Keratinocyte (primary cell): ENCODE measurements around the gene ALCAM.

ENCODE experiments used
- CTCF ChIP-seq, 3 experiments: IDR thresholded peaks in 1 of 3; conservative IDR thresholded peaks in 1 of 3; optimal IDR thresholded peaks in 1 of 3; 2 replicates in 2 of 3; 3 replicates in 1 of 3; pipeline versions ENCODE3 to v1.5.1; 2011; ENCODE audit warnings: low read length in 3 of 3, mild to moderate bottlenecking in 3 of 3, moderate library complexity in 2 of 3, control low read depth in 1 of 3, inconsistent platforms in 1 of 3; ENCODE audit not compliant: insufficient read depth in 2 of 3; ENCODE audit errors: extremely low read depth in 1 of 3
- EZH2 ChIP-seq: IDR thresholded peaks from one replicate; pipeline ENCODE4 v1.6.1; 2012; ENCODE audit warnings: inconsistent platforms, mild to moderate bottlenecking, low read length, moderate library complexity

GRCh38 chr3:105401691-105402149 is 35.0 kb downstream of the ALCAM start:
- TF ChIP-seq EZH2 (no peak), CTCF (optimal IDR thresholded peaks at IDR 0.05 in 1 of 3, IDR thresholded peaks at IDR 0.05 in 1 of 3, conservative IDR thresholded peaks at IDR 0.05 in 1 of 3; ENCODE audit: extremely low read depth in 1 of 3, insufficient read depth in 2 of 3, low read length in 3 of 3) (no peak)
